Measurements from ENCODE around the gene ASCL1.

ASCL1 gene

DNA sequence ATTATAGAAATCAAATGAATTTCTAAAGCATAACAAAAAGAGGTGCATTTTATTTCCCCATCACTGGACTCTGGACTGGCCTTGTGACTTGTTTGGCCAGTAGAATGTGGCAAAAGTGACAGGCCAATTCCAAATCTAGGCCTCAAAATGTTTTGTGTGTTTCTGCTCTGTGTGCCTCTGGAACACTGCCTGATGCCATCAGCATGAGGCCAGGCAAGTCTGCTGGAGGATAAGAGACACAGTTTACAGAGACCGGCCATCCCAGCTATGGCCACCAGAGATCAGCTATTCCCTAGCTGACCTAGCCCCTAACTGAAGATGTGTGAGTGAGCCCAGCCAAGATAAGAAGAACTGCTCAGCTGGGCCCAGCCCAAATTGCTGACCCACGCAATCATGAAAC, 32.9 kb downstream of the ASCL1 start:
- DNase-seq, result no peak

DNA sequence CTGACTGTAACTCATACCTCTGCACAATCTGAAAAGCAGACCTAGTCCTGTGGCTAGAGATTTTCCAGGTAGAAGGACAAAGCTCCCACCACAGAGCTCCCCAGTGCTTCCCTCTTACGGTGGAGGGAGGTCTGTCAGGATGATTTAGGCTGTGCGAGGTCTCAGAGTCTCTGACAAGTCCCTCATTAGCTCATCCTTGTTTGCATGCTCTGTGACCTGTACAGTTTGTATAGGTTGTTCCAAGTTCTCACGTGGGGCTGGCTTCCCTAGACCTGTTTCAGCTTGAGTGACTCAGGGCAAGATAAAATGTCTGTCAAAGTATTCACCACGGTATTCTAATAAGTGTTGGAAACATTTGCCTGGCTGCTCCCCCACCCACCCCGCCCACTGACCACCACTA, 34.8 kb downstream of the ASCL1 start:
- DNase-seq, result no peak

DNA sequence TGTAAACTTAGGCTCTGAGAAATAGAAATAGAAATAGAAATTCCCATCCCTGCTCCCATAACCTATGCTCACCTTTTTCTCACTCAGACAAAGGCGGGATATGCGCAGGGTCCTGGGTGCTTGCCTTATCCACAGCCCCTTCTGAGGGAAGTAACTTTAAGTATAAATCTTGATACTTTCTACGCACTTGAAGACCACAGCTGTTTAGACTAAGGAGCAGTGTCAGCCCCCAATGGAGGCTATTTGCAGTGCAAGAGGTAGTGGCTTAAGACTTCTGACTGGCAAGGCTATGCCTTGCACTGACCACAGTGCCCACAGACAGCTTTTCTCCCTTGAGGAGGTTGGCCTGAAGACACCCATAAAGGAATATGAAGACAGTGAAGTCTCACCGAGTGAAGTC, 35.2 kb downstream of the ASCL1 start:
- DNase-seq, result no peak

DNA sequence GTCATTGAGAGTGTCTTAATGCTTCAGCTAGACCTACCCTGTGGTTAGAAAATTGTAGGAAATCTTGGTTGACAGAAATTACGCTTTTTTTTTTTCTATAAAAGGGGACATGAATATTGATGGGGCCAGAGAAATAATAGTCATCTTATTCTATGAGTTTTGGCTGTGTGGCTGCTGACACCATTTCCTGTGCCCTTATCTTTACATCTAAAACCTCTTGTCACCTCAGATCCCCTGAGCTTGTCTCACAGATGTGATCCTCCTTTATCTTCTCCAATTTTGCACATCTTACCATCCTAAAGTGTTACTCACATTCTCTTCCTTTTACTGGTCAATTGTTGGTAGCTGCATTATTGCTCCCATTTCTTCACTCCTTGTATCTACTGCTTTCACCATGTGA, 36.1 kb downstream of the ASCL1 start:
- peak; percentile 9 for DNase-seq

DNA sequence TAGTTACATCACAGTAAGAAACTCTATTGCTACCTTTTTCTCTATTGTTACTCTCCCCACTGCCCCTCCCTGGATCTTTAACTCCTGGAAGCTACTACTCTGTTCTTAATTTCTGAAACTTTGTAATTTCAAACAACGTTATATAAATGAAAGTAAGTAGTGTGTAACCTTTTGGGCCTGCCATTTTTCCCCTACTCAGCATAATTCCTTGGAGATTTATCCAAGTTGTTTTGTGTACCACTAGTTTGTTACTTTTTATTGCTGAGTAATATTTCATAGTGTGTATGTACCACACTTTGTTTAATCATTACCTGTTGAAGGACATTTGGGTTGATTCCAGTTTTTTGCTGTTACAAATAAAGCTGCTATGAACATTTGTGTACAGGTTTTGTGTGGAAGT, 37.9 kb downstream of the ASCL1 start:
- no peak for DNase-seq
